ENCODE measurements around the gene ISG15. TPM values are rescaled to one million over a fixed set of nuclear protein-coding genes. Genes with fewer than 3 reads are reported as not detected.

ISG15 gene
- total and polyA plus RNA-seq, 9 of the 15 experiments (the other 6 are each of a cell fraction or from before 2014, with no cell fraction given), result 0.40 to 58.3 (median 12.2) TPM

GRCh38 chr1:1013105-1013921, at the start of gene ISG15 (continued):
- TF ChIP-seq CREB1 (IDR thresholded peaks at IDR 0.05), result peak; percentile 62
- TF ChIP-seq CREB1 (CRISPR knock-in tag; IDR thresholded peaks at IDR 0.05), result peak; percentile 82
- TF ChIP-seq ZNF830 (CRISPR knock-in tag; IDR thresholded peaks at IDR 0.05), result no peak
- TF ChIP-seq MBD1 (CRISPR knock-in tag; IDR thresholded peaks at IDR 0.05), result no peak
- no peak for TF ChIP-seq SMAD1 (IDR thresholded peaks at IDR 0.05; ENCODE audit: low read depth, low read length, partially characterized antibody)
- peak; percentile 85 for TF ChIP-seq DPF2 (IDR thresholded peaks at IDR 0.05)
- TF ChIP-seq ZNF778 (CRISPR knock-in tag; IDR thresholded peaks at IDR 0.05), result no peak
- TF ChIP-seq DDX20 (tag; IDR thresholded peaks at IDR 0.05; ENCODE audit: low read depth), result no peak
- TF ChIP-seq ARID3A (IDR thresholded peaks at IDR 0.05; ENCODE audit: borderline replicate concordance, low read depth, low read length), result no peak
- TF ChIP-seq RFX7 (CRISPR knock-in tag; IDR thresholded peaks at IDR 0.05), result no peak
- TF ChIP-seq POLR2AphosphoS5 (IDR thresholded peaks at IDR 0.05; ENCODE audit: control insufficient read depth, insufficient read depth, low read depth, low read length), result peak; percentile 41; the same call in 1 of the 2 replicates
- no peak for TF ChIP-seq HOMEZ (CRISPR knock-in tag; IDR thresholded peaks at IDR 0.05)
- TF ChIP-seq DIDO1 (tag; IDR thresholded peaks at IDR 0.05; ENCODE audit: low read depth), result peak; percentile 49; the same call in 1 of the 2 replicates
- TF ChIP-seq GATAD2B (IDR thresholded peaks at IDR 0.05; ENCODE audit: borderline replicate concordance), result peak; percentile 15; the same call in 1 of the 2 replicates
- no peak for TF ChIP-seq WHSC1 (IDR thresholded peaks at IDR 0.05; ENCODE audit: low read length)
- TF ChIP-seq NFE2 (IDR thresholded peaks at IDR 0.05; ENCODE audit: low read depth), result no peak
- TF ChIP-seq ARID3B (CRISPR knock-in tag; IDR thresholded peaks at IDR 0.05; ENCODE audit: borderline replicate concordance), result no peak
- 0 out of 2 replicates have a peak, but pooled peaks have one; percentile 74 for TF ChIP-seq ERF (CRISPR knock-in tag; IDR thresholded peaks at IDR 0.05)
- TF ChIP-seq SAFB2 (IDR thresholded peaks at IDR 0.05; ENCODE audit: borderline replicate concordance, low read depth, low read length, severe bottlenecking), result no peak
